Caki2 (cell line): ENCODE measurements around the gene TENM4. TPM values are rescaled to one million over a fixed set of nuclear protein-coding genes. Genes with fewer than 3 reads are reported as not detected.

Experiments
- DNase-seq: peaks from one replicate; pipeline ENCODE4 v3.0.0-alpha.2; 2015; ENCODE audit warnings: low read depth
- in situ Hi-C: cut with HindIII; loops from 2 replicates; pipeline ENCODE4 v1.10.0; 2016; ENCODE audit warnings: low sequenced_read_pairs, low pct_unique_long_range_greater_than_20kb, mixed read lengths
- total RNA-seq: library from RNA; depleted of rRNA; stranded (reverse); fragments of >200 nt; shearing (Covaris generic); gene quantifications from 2 replicates; pipeline ENCODE4 v1.2.3, GENCODE V29; 2014; ENCODE audit warnings: low replicate concordance

Gene TENM4
- total RNA-seq, 1 experiment from 2014 or later: 0.17 TPM

DNA sequence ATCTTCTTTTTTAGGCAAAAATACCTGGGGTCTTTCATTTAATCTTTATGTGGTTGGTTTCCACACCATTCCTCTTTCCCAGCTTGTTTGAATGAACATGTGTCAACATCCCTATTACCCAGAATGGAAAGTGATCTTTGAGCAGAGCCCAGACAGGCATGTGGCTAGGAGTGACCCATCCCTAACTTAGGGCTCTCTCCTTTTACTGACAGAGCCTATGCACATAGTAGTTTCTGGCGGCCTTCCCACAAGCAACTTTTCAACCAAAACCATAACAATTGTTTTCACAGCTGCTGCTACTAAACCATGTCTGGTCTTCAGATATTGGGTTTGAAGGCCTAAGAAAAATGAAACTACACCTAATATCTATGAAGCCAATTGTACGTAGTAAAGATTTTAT lies 107.5 kb downstream of the TENM4 start:
- in situ Hi-C loops: no loop called here
- DNase-seq: no peak

GRCh38 chr11:79332017-79332416 lies 108.8 kb downstream of the TENM4 start:
- no peak for DNase-seq
- in situ Hi-C loops: no loop called here

GRCh38 chr11:79331203-79331901 lies 109.5 kb downstream of the TENM4 start:
- in situ Hi-C loops: no loop called here

GRCh38 chr11:79330651-79331050 lies 110.2 kb downstream of the TENM4 start:
- in situ Hi-C loops: no loop called here
- DNase-seq: no peak

More at GRCh38 chr11:79331203-79331901, 109.5 kb downstream of the TENM4 start:
- DNase-seq: no peak

DNA sequence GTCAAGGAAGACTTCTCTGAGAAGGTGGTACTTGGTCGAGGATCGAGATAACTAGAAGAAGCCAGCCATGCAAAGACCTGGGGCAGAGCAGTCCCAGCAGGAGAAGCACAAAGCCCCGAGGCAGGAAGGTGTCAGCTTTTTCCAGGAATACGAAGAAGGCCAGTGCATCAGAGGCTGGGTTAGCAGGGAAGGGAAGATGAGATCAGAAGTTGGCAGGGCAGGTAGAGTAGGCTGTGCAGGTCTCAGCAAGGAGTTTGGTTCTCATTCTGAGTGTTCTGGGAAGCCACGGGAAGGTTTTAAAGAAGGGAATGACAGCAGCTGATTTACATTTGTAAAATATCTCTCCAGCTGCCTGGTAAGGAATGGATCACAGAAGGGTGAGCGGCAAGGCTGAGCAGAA lies 111.3 kb downstream of the TENM4 start:
- DNase-seq: no peak
- in situ Hi-C loops: no loop called here

GRCh38 chr11:79328402-79328801 lies 112.4 kb downstream of the TENM4 start:
- in situ Hi-C loops: no loop called here
- no peak for DNase-seq

DNA sequence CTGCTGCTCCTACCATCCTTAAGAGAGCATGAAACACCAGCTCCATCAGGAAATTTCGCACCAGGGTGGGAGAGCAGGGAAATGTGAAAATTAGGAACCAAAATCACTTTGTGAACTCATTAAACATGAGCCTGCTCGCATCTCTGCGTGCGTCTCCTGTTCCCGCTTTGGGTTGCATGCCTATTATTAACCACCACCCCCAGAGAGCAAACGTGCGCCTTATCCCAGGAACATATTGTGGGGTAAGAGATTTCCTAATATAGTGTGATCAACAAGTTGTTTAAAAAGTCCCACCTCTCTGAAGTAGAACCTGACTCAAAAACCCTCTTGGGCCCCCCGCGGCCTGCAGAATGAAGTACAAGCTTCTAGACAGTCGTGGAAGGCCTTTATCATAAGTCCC lies 115.0 kb downstream of the TENM4 start:
- DNase-seq: no peak
- in situ Hi-C loops: no loop called here

GRCh38 chr11:79321263-79321662 lies 119.6 kb downstream of the TENM4 start:
- in situ Hi-C loops: no loop called here
- no peak for DNase-seq

DNA sequence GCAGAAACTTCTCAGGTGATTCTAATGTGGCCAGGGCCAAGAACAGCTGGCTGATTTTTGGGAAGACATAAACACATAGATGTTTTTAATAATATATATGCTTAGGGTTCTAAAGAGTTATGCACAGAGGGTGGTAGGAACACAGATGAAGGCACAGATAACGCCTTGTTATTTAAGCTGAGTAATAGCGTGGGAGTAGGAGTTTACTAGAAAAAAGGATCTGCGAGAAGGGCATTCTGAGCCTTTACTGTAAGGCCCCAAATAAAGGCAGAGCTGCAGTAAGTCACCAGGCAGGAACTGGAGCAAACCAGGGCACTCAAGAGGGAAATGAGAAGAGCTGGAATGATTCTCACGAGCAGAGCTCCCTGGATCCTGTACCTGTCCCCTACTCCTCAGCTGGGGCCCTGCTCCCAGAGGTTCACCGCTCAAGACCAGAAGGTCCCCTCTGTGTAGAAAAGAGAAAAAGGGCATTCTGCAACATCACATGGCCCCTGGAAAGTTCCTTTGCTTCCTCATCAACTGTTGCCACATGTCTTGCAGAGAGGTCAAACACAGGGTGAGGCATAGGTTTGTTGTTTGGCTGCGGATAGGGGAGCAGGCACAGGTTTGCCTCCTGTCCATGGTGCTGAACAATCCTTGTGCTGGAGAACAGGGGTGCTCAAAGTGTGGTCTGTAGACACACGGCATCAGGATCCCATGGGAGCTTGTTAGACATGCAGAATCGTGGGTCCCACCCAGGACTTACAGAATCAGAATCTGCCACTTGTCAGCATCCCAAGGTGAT lies 125.7 kb downstream of the TENM4 start:
- peak; percentile 2 for DNase-seq
- in situ Hi-C loops: no loop called here

- no peak for DNase-seq
- in situ Hi-C loops: no loop called here
Measured at GRCh38 chr11:79313530-79313913, 127.3 kb downstream of the TENM4 start.

- in situ Hi-C loops: no loop called here
- no peak for DNase-seq
Measured at GRCh38 chr11:79312617-79313529, 128.0 kb downstream of the TENM4 start.

DNA sequence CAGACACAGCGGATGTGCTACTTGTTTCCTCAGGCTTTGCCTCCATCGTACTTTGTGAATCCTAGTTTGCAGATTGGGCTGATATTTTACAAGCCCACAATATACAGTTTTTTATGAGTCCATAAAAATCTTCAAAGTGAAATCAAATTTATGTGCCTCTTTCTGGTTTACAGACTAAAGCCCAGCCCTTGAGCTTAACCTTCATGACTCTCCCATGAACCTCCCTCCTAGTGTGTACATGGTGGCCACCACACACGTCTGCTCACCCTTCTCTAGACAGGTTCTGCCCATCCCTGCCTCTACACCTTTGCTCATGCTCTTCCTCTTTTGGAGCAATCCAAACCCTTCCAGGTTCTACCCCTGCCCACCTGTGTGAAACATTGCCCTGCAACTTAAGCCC lies 129.4 kb downstream of the TENM4 start:
- DNase-seq: no peak
- in situ Hi-C loops: no loop called here

DNA sequence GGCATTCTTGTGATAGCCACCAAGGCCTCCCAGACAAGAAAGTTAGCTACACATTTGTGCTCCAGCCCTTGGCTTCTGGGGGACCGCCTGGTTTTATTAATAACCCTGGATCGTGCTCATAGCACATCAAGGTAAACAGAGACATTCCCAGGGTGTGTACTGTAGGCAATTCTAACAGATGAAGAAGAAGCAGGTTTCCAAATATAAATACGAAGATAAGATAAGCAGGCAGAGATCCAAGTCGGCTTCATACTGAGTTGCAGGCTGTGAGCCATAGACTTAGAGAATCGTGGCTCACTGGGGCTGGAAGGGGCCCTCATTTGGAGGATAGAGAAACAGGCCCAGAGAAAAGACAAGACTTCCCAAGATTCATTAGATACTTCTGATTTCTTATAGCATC lies 131.4 kb downstream of the TENM4 start:
- DNase-seq: no peak
- in situ Hi-C loops: no loop called here

- in situ Hi-C loops: no loop called here
- DNase-seq: no peak
Measured at GRCh38 chr11:79308429-79308828, 132.4 kb downstream of the TENM4 start.

DNA sequence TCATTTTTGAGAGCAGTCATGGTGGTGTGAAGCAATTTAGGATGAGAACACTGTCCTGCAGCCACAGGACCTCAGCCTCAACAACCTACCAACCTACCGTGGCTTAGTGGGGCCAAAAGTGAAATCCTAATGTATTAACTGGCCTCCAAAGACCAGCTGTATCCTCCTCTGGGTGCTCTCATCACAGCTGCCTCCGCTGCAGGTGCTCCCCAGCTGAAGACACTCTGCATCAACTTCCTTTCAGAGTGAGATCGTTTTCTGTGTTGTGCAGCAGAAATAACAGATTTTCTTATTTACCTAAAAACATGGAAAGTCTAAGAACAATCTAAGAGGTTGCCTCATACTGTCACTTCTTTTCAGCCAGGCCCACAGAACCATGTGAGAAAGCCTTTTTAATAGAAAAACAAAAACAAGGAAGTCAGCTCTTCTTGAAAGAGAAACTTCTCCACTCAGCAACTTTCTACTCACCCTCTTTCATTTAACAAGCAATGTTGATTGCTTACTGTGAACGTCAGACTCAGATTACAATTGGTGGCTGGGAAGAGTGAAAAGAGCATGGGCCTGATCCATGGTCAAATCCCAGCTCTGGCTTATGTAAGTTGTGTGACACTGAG lies 136.1 kb downstream of the TENM4 start:
- in situ Hi-C loops: no loop called here
- no peak for DNase-seq

DNA sequence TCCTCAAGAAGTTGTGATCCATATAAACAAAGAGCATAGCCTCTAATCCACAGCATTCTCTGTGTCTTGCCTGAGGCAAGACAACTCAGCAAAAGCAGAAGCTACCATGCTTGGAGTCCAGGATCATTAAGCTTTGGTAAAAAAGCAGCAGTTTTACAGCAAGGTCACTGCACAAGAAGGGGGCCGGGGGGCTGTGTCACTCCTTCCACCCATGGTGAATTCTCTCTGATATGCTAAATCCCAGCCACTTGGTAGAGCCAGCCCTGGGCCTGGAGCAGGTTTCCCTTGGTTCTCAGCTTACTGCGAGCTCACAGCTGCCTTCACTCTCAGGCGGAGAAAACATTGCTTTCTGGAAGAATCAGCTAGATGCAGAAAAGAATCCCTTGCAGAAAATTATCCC lies 144.7 kb downstream of the TENM4 start:
- DNase-seq: peak; percentile 18
- in situ Hi-C loops: no loop called here

- no peak for DNase-seq
- in situ Hi-C loops: no loop called here
Measured at GRCh38 chr11:79294845-79295731, 145.7 kb downstream of the TENM4 start.

DNA sequence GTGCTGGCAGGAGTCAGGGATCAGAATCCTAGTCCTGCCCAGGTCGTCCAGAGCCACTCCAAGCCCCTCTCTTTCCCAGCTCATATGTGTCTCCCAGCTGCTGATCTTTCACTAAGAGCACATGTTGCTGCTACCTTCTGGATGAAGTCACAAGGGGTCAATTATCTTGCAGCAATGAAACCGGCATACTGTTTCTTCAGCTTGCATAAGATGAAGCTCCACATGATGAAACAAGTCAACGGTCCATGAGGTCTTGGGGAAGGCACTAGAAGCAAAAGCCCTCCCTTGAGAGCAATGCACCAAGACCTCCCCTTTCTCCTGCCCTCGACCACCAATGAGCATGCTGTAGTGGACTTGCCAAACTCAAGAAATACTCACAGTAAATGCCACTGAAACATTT lies 148.9 kb downstream of the TENM4 start:
- in situ Hi-C loops: no loop called here
- DNase-seq: no peak
